ENCODE measurements around the gene MFSD8. TPM values are rescaled to one million over a fixed set of nuclear protein-coding genes. Genes with fewer than 3 reads are reported as not detected.
"Not testable (repeated sequence)": the region's sequence is repeated elsewhere in the genome, so short reads cannot be mapped to it uniquely, and the experiment has no call there.

Gene MFSD8
- total RNA-seq, 2 donors from 2014 or later: 12.6 to 21.0 TPM

DNA sequence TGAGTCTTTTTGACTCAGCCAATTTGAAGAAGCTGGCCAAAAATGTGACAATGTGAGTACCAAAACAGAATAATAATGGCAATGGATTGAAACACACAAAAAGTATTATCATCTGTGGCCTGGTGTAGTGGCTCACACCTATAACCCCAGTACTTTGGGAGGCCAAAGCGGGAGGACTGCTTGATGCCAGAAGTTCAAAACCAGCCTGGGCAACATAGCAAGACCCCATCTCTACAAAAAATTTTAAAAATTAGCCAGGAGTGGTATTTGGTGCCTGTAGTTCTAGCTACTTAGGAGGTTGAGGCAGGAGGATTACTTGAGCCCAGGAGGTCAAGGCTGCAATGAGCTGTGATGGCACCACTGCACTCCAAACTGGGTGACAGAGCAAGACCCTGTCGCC, 42.7 kb downstream of the MFSD8 start:
- Histone ChIP-seq H3K4me3 (no peak overlapping the region), H3K9me3 (no peaks in the 10 kb centered on the region), H3K27me3 (replicated peaks; ENCODE audit: insufficient read depth) (no peaks in the 10 kb centered on the region), H3K27ac (no peak overlapping the region), H3K4me1 (replicated peaks) (no peaks in the 10 kb centered on the region), H3K36me3 (no peaks in the 10 kb centered on the region)
- 96% methylated on average over 2 of the region's 2 CpGs for WGBS
- intact Hi-C loops (cut with DNase I): no loop called here
- TF ChIP-seq POLR2AphosphoS5 (IDR thresholded peaks at IDR 0.05): no peak
- TF ChIP-seq POLR2A (IDR thresholded peaks at IDR 0.05): no peak
- TF ChIP-seq, protein P1, sequence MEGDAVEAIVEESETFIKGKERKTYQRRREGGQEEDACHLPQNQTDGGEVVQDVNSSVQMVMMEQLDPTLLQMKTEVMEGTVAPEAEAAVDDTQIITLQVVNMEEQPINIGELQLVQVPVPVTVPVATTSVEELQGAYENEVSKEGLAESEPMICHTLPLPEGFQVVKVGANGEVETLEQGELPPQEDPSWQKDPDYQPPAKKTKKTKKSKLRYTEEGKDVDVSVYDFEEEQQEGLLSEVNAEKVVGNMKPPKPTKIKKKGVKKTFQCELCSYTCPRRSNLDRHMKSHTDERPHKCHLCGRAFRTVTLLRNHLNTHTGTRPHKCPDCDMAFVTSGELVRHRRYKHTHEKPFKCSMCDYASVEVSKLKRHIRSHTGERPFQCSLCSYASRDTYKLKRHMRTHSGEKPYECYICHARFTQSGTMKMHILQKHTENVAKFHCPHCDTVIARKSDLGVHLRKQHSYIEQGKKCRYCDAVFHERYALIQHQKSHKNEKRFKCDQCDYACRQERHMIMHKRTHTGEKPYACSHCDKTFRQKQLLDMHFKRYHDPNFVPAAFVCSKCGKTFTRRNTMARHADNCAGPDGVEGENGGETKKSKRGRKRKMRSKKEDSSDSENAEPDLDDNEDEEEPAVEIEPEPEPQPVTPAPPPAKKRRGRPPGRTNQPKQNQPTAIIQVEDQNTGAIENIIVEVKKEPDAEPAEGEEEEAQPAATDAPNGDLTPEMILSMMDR (IDR thresholded peaks at IDR 0.05): no peak
- no peak for DNase-seq (ENCODE audit: low spot score)

GRCh38 chr4:127920521-127920920, 44.5 kb downstream of the MFSD8 start:
- Histone ChIP-seq H3K36me3 (no peaks in the 10 kb centered on the region), H3K9me3 (no peaks in the 10 kb centered on the region), H3K27me3 (replicated peaks; ENCODE audit: insufficient read depth) (no peaks in the 10 kb centered on the region), H3K27ac (no peak overlapping the region), H3K4me1 (replicated peaks) (no peaks in the 10 kb centered on the region), H3K4me3 (no peak overlapping the region)
- WGBS: 98% methylated on average over 3 of the region's 3 CpGs
- no peak for DNase-seq (ENCODE audit: low spot score)
- intact Hi-C loops (cut with DNase I): no loop called here
- no peak for TF ChIP-seq POLR2AphosphoS5 (IDR thresholded peaks at IDR 0.05)
- TF ChIP-seq, protein P1 (IDR thresholded peaks at IDR 0.05): no peak

DNA sequence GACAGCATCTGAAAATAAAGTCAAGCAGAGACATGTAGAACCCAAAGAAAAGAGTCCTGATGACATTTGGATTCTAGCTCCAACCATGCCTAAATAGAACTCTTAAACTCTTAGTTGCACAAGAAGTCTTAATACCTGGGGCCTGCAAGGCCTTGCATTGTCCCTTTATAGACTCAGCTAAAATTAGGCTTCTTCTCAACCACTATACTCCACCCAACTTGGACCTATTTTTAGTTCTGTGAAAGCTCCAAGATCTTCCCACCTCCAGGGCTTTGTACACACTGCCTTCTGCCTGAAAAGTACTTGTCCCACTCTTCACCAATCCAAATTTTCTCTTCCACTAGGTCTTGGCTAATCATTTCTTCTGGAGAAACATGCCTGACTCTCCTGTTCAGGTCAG, 47.8 kb downstream of the MFSD8 start:
- Histone ChIP-seq H3K27ac (no peak overlapping the region), H3K27me3 (replicated peaks; ENCODE audit: insufficient read depth) (no peaks in the 10 kb centered on the region), H3K4me3 (no peak overlapping the region), H3K36me3 (no peaks in the 10 kb centered on the region), H3K4me1 (replicated peaks) (no peaks in the 10 kb centered on the region), H3K9me3 (no peaks in the 10 kb centered on the region)
- intact Hi-C loops (cut with DNase I): no loop called here
- TF ChIP-seq, protein P1 (IDR thresholded peaks at IDR 0.05): no peak
- TF ChIP-seq POLR2A (IDR thresholded peaks at IDR 0.05) (no peak), POLR2AphosphoS5 (IDR thresholded peaks at IDR 0.05) (no peak)
- no peak for DNase-seq (ENCODE audit: low spot score)

DNA sequence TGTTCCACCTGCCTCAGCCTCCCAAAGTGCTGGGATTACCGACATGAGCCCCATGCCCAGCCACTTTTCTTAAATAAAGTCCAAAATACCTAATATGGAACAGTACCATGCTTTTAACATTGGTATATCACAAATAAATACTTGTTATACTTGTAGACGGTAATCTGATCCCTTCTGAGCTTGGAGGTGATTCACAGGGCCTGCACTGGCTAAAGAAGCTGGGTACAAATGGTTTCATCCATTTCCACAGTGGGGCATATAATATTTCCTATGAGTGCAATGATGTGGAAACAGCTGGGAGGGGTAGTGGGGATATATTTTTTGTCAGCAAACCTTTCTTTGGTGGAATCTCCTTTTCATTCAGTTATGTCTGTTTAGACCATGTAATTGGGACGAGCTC, 48.5 kb downstream of the MFSD8 start:
- intact Hi-C loops (cut with DNase I): no loop called here
- Histone ChIP-seq H3K4me1 (replicated peaks) (no peaks in the 10 kb centered on the region), H3K27me3 (replicated peaks; ENCODE audit: insufficient read depth) (no peaks in the 10 kb centered on the region), H3K27ac (no peak overlapping the region), H3K4me3 (no peak overlapping the region), H3K36me3 (no peaks in the 10 kb centered on the region), H3K9me3 (no peaks in the 10 kb centered on the region)
- 88% methylated on average over 3 of the region's 3 CpGs for WGBS
- TF ChIP-seq POLR2AphosphoS5 (IDR thresholded peaks at IDR 0.05): no peak
- DNase-seq (ENCODE audit: low spot score): no peak

DNA sequence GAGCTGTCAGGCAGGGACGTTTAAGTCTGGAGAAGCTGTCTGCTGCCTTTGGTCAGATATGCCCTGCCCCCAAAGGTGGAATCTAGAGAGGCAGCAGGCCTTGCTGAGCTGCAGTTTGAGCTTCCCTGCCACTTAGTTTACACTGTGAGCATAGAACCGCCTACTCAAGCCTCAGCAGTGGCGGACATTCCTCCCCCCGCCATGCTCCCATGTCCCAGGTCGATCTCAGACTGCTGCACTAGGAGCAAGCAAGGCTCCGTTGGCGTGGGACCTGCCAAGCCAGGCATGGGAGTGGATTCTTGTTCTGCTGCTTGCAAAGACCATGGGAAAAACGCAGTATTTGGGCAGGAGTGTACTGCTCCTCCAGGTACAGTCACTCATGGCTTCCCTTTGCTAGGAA, 59.9 kb downstream of the MFSD8 start:
- DNase-seq (ENCODE audit: low spot score): no peak
- Histone ChIP-seq H3K4me3 (no peak overlapping the region), H3K4me1 (replicated peaks) (no peaks in the 10 kb centered on the region), H3K36me3 (no peaks in the 10 kb centered on the region), H3K9me3 (no peaks in the 10 kb centered on the region), H3K27ac (no peak overlapping the region), H3K27me3 (replicated peaks; ENCODE audit: insufficient read depth) (no peaks in the 10 kb centered on the region)
- TF ChIP-seq POLR2AphosphoS5 (IDR thresholded peaks at IDR 0.05) (no peak), POLR2A (IDR thresholded peaks at IDR 0.05) (no peak)
- TF ChIP-seq, protein P1 (IDR thresholded peaks at IDR 0.05): no peak
- 89% methylated on average over 8 of the region's 8 CpGs for WGBS
- intact Hi-C loops (cut with DNase I): no loop called here

GRCh38 chr4:127899682-127900081, 65.3 kb downstream of the MFSD8 start:
- H3K9me3 ChIP-seq; H3K4me3 ChIP-seq; H3K27me3 ChIP-seq (replicated peaks; ENCODE audit: insufficient read depth); H3K27ac ChIP-seq; DNase-seq (ENCODE audit: low spot score); H3K36me3 ChIP-seq; H3K4me1 ChIP-seq (replicated peaks); intact Hi-C loops (cut with DNase I): not testable (repeated sequence)
- WGBS: 93% methylated on average over 4 of the region's 4 CpGs

All from prostate gland (tissue), 2 donors.